Left renal cortex interstitium (tissue), 4 donors: ENCODE measurements around the gene HSD17B11. TPM values are rescaled to one million over a fixed set of nuclear protein-coding genes. Genes with fewer than 3 reads are reported as not detected.
A peak's percentile ranks its signal among the peaks of the same experiment; 100 is the strongest.
"Not testable (repeated sequence)": the region's sequence is repeated elsewhere in the genome, so short reads cannot be mapped to it uniquely, and the experiment has no call there.

Source experiments
- DNase-seq, 4 donors: peaks; one replicate each; pipeline ENCODE4 v3.0.0-alpha.2; 2013; ENCODE audit warnings: low read depth in 4 of 4, low spot score in 2 of 4, missing footprints in 1 of 4
- polyA plus RNA-seq, 4 donors: library from polyadenylated mRNA; unstranded; fragments of 120-200 nt; gene quantifications; one replicate each; pipeline ENCODE4 v1.2.1, GENCODE V29; 2013; ENCODE audit not compliant: insufficient read length in 4 of 4

The HSD17B11 gene, protein sequence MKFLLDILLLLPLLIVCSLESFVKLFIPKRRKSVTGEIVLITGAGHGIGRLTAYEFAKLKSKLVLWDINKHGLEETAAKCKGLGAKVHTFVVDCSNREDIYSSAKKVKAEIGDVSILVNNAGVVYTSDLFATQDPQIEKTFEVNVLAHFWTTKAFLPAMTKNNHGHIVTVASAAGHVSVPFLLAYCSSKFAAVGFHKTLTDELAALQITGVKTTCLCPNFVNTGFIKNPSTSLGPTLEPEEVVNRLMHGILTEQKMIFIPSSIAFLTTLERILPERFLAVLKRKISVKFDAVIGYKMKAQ
- polyA plus RNA-seq, result 10 to 100 TPM; 55.9 to 67.6 (median 56.7) TPM

DNA sequence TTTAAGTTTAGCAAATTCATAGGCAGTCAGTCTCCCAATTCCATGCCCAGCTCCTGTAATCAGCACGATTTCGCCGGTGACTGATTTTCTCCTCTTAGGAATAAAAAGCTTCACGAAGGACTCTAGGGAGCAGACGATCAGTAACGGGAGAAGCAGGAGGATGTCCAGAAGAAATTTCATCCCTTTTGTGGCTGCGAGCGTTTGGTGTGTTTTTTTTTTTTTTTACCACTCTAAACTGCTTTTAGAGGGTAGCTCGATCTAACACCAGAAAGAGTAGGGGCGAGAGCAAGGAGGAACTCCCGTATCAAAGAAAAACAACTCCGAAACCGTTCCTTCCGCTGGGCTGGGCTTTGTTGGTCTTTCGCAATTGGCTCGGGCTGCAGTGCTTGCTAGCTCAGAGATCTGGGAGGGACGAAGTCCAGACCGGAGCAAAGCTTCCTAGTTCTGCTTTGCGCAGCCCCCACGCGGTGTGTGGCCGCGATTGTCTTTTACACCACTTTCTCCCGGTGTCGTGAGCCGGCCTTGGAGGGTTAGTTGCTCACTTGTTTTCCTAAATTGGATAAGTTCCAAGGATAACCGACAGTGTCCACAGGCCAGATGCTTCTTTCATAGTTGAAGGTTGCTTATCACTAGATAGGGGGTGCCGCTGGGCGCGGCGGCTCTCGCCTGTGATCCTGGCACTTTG lies at the start of gene HSD17B11:
HSD17B11 (minus strand) TSS at position 298 of the 685 bp plus-strand sequence; CDS start at position 180, 118 bp downstream.
- peak; percentile 75 to 88 (median 86) for DNase-seq

DNA sequence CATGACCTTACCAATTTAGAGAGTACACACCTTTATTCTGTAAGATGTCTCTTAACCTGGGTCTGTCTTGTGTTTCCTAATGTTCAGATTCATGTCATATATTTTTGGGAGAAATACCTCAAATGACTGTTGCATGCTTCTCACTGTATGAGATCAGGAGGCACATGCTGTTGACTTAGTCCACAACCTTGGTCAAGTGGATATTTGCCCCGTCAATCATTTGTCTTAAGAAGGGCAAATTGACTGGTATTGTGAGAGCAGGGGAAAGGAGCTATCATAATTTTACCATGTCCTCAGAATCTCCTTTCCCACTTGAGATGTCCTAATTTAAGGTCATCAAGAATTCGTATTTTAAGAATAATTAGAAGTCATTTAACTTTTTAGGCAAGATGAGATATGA lies 42.4 kb upstream of the HSD17B11 start:
- DNase-seq, result no peak

DNA sequence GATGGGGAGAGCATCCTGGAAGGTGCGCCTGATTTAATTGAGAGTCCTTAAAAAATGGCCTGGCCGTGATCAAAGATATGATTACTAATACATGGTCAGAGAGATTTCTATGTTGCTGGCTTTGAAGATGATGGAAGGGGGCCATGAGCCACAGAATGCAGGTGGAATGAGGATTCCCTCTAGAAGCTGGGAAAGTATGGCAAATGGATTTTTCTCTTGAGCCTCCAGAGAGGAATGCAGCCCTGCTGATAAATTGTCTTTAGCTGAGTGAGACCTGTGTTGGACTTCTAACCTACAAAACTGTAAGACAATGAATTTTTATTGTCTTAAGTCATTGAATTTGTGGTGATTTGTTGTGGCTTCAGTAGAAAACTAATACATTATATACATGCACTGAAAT lies 39.0 kb upstream of the HSD17B11 start:
- DNase-seq, result no peak

DNA sequence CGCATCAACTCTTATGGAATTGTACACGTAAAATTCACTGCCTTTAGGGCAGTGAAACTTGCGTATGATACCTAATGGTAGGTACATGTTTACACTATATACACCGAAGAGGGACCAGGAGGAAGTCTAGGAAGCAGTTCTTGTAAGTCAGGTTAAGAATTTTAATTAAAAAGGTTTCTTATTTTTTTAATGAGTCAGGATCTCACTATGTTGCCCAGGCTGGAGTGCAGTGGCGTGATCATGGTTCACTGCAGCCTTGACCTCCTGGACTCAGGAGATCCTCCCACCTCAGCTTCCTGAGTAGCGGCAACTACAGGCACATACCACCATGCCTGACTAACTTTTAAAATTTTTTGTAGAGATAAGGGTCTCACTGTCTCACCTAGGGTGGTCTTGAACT lies 38.0 kb upstream of the HSD17B11 start:
- DNase-seq, result no peak

DNA sequence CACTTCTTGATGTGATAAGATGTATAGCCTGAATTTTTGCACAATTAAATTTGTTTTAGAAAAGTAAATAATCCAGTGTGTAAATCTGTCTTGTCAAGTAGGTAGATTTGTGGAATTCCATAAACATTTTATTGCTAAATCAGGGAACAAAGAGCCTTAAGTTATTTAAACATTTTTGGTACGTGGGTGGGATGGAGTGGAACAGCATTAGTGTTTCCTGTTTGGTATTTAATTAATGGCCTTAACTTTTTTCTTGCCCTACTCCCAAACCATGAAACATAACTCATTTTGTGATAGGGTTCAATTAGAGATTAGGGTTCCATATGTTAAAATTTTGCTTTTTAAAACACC lies 36.5 kb upstream of the HSD17B11 start:
- peak in 2 of 4 donors; percentile 29 to 34 for DNase-seq

DNA sequence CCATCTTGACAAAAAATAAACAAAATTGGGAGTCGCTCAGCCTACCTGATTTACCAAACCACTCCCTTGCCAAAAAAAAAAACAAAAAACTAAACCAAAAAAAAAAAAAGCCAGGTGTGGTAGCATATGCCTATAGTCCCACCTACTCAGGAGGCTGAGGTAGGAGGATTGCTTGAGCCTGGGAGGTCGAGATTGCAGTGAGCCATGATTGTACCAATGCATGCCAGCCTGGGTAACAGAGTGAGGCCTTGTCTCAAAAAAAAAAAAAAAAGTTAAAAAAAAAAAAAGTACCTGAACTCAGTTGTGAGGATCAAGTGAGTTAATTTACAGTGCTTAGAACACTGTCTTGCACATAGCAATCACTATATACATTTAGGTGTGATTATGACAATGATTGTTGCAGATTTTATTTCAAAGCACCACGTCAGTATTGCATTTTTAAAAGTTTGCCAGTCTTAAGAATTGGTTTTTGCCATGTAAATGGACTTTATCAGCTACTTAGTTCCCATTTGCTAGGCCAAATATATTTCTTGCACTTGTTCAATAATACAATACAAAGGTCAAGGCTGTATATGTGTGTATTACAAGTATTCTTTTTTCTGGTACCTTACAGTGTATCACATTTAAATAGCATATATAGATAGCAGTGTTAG lies 36.0 kb upstream of the HSD17B11 start:
- no peak for DNase-seq

DNA sequence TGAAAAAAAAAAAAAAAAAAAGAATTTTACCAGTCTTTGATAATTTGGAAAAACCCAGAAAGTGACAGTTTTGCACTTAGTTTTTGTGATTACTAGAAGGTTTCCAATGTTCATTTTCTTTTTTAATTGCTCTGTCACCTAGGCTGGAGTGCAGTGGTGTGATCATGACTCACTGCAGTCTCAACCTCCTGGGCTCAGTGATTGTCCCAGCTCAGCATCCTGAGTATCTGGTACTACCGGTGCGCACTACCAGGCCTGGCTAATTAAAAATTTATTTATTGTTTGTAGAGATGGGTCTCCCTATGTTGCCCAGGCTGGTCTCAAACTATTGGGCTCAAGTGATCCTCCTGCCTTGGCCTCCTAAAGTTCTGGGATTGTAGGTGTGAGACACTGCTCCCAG lies 34.7 kb upstream of the HSD17B11 start:
- DNase-seq, result no peak

DNA sequence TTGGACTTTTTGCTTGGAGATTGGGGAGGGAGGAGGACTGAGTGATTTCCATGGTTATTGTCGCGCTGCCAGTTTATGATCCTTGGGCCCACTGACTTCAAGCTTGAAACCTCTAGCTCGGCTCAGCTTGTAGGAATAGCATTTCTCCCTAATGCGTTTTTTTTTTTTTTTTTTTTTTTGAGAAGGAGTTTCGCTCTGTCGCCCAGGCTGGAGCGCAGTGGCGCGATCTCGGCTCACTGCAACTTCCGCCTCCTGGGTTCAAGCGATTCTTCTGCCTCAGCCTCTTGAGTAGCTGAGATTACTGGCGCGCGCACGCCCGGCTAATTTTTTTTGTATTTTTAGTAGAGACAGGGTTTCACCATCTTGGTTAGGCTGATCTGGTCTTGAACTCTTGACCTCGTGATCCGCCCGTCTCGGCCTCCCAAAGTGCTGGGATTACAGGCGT lies 33.1 kb upstream of the HSD17B11 start:
- DNase-seq, result peak in 1 of 4 donors; percentile 33

DNA sequence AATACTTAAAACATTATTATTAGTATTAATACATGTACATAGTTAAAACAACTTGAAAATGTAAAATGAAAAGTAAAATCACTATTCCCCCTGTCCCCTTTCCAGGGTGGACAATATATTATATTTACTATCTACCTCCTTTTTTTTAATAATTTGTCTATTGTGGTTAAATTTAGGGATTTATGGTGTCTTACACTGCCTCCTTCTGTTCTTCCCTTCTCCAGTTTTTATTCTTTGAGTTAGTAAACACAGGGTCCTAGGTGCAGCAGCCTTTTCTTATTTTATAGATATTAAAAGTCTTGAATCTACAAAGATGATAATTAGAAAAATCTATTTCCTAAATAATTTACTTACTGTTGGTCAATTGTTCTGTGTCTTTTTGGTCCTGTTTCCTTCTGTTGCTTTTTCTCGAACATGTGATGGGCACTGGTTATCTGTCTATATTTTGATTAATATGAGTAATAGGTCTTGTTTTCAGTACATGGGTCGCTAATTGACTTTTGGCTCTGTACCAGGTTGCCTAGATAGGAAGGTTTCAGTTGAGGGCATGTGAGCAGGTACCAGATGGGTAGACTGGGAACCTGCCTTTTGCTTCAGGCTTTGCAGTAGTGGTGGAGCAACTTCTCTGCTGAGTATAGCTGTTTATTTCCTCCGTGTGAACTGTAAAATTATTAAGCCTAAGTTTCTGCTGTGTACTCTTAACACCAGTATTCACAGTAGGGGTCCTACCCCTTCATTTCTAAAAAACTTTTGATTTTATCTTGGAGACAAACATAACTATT lies 32.5 kb upstream of the HSD17B11 start:
- DNase-seq, result no peak

DNA sequence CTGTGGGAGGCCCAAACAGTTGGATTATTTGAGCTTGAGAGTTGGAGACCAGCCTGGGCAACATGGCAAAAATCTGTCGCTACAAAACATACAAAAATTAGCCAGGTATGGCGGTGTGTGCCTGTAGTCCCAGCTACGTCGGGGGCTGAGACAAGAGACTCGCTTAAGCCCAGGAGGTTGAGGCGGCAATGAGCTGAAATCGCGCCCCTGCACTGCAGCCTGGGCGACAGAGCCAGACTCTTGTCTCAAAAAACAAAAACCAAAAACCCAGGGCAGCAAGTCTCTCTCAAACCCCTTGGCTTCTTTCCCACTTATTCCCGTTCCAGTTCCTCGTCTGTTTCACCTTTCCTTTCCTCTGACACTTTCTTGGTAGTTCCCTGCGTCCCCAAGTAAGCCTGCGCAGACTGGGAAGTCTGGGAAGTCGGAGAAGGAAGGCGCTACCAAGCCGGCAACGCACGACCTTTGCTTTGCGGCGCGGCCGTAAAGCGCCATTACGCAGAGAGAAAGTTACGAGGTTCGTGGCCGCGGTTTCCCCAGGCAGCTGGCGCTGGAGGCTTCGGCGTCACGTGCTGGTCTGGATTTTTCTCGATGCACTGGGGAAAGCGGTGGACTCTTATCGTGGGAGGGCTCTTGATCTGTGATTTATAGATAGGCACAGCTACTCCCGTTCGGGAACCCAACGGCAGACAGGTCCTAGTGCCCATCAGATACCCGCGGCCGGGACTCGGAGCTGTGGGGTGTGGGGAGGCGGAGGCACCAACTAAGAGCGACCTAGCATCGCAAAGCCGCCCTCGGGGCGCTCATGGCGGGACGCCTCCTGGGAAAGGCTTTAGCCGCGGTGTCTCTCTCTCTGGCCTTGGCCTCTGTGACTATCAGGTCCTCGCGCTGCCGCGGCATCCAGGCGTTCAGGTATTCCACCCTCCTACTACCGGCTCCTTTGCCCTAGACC lies 31.4 kb upstream of the HSD17B11 start, which contains the start of gene NUDT9:
NUDT9 (plus strand) TSS at position 470 of the 949 bp plus-strand sequence; CDS start at position 803, 333 bp downstream.
- DNase-seq, result peak; percentile 89 to 96 (median 94)

DNA sequence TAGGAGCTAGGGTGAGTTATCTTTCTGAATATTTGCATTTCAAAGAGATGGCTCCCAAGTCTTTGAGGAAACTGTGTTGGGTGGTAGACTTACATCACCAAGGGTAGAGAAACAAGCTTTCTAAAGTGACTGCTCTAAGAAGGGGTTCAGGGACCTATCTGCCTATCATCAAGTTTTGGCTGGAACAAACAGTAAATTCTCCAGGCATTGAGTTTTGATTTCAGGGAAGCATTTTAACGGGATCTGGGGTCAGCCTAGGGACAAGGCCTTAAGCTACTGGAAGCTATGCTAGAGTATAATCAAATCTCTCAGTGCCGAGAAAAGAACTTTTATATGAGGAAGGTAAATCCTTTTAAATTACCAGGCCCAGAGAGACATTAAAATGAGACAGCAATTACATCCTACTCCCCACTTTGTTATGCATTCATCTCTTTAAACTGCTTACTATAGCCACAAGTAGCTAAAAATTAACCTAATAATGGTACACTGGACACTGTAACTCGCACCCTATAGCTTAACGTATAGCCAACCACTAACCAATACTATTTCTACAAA lies 29.4 kb upstream of the HSD17B11 start:
- DNase-seq, result peak in 2 of 4 donors; percentile 19 to 31

DNA sequence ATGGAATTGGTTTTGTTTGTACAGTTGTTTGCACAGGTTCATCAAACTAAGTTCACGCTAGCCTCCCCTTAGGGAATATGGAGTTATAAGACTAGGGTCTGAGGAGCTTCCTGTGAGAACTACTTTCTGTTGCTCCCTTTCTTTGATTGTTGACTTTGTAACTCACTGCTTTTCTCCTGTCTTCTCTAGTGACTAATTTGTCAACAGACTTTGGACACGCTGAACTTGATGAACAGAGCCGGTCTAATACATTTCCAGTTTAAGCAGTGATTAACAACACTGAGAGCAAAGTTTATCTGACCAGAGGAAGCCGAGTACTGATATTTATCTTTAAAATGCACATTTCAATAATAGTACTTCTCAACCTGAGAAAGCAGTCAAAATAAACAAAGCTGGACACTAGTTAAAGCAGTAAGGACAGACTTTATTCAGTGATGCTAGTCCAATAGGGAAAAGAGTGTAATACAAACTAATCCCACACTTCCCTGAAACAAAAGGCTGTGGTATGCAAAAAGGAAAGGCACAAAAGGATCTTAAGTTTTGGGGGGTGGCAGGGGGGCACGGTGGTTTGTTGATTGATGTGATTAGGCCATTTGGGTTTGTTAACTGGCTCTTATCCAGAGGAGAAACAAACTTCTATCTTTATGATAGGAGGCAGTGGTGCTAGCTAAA lies 28.7 kb upstream of the HSD17B11 start:
- DNase-seq, result peak in 2 of 4 donors; percentile 29 to 39

DNA sequence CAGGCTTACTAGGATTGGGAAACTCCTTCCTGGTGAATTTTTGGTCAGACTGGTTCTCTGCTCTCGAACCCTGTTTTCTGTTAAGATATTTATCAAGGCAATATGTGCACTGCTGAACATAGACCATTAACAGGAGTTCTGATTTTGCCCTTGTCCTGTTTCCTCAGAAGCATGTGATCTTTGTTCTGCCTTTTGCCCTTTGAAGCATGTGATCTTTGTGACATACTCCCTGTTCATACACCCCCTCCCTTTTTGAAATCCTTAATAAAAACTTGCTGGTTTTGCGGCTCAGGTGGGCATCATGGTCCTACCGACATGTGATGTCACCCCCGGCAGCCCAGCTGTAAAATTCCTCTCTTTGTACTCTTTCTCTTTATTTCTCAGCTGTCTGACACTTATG lies 27.4 kb upstream of the HSD17B11 start:
- not testable (repeated sequence) for DNase-seq

DNA sequence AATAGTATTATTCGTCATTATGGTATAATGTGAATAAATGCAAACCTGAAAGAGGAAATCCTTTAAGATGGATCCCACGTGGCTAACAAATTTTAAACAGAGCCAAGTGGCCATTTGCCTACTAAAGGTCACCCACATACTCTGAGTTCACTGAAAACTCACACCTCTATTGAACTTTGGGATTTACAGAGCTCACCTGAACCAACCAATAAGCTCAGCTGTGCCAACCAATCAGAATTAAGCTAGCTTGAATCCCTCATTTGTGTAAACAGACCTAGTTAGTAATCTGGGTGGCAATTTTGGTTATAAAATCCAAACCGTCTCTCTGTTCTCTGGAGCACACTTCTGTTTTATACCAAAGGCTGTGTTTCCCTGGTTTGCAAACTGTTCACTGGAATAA lies 26.0 kb upstream of the HSD17B11 start:
- DNase-seq, result no peak

DNA sequence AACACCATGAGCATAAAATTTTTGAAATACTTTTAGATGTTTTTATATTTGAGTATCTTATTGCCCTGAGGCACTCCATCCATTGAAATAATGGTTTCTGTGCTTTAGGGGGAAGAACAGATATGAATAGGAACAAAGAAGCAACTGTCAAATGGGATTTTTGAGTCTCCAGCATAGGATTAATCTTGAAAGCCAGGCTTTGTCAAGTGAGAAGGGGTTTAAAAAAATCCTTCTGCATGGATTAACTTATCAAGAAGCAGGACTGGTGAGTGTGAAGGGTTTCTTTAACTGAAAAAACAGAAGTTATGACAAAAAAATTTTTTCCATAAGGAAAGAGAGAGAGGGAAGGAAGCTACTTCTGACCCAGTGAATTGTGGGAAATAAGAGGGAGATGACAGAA lies 23.8 kb upstream of the HSD17B11 start:
- DNase-seq, result no peak

DNA sequence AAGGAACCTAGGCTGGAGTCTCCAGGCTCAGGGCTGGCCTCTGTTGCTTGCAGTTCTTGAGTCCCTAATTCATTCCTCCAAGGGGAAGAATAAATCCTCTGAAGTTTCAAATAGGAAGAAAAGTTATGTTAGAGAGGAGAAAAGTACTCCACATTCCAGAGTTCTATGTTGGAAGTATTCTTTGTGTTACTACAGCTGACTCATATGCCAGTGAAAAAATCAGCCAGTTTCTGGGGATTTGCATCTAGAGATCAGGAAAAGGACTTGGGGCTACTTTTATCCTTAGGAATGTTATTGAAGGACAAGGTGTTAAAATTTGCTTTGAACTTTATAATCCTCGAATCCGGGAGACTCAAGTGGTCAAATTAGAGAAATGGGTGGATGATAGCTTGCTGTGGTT lies 19.7 kb upstream of the HSD17B11 start:
- DNase-seq, result no peak

DNA sequence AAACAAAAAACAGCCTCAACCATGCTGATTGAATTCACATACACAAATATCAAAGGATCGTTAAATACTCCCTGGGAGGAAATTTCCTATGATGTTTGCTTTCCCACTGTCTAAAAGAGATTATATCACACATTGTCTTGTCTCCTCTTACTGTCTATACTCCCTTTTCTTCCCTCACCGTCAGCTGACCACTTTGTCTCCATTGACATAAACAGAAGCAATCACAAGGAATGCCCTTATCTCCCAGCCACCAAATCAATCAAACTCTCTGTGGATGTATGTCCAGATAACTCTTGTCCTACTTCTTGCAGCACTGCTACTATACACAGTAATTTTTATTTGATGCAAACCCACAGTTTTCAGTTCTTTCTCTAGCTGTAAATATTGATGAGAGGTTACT lies 19.2 kb upstream of the HSD17B11 start:
- no peak for DNase-seq

DNA sequence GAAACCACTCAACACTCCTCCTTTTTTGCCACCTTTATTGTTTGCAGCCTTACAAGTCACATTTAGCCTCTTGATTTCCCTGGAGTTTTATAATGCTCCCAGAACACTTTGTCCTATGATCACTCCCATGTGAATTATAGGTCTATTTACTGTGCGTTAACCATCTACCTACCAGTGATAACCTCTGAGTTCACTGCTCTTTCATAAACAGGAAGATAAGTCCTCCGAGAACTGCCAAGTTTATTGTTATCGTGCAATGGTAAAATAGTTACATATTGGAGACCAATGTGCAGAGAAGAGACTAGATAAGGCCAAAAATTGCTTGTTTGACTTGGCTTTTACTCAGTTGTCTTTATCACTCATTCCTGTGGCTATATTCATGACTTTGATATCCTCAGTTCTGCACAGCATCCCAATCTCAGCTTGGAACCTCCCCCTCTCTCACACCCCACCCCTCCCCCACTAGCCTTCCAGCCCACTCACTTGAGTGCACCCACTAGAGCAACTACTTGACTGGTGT lies 18.5 kb upstream of the HSD17B11 start:
- no peak for DNase-seq
